OCI-LY3 (cell line): ENCODE measurements around the gene RAB3GAP1.

ENCODE experiments used
- CTCF ChIP-seq: fragments of 200-600, 300-600 bp; sonication (generic); IDR thresholded peaks from 2 replicates; pipeline ENCODE4 v1.5.1; 2014; ENCODE audit warnings: antibody characterized with exemption, low read length, low read depth
- EZH2phosphoT487 ChIP-seq: fragments of 200-600 bp; shearing (Covaris generic); IDR thresholded peaks from 2 replicates; pipeline ENCODE4 v1.6.1; 2018; ENCODE audit warnings: antibody characterized with exemption, mixed run types, low read depth

- TF ChIP-seq CTCF = no peak
- TF ChIP-seq EZH2phosphoT487 = no peak
Measured at GRCh38 chr2:135189148-135189547, 137.1 kb downstream of the RAB3GAP1 start.
